Measurements from ENCODE around the gene NEDD9. TPM values are rescaled to one million over a fixed set of nuclear protein-coding genes. Genes with fewer than 3 reads are reported as not detected.

NEDD9 gene
- total RNA-seq, 1 experiment from 2014 or later = 4.4 TPM

DNA sequence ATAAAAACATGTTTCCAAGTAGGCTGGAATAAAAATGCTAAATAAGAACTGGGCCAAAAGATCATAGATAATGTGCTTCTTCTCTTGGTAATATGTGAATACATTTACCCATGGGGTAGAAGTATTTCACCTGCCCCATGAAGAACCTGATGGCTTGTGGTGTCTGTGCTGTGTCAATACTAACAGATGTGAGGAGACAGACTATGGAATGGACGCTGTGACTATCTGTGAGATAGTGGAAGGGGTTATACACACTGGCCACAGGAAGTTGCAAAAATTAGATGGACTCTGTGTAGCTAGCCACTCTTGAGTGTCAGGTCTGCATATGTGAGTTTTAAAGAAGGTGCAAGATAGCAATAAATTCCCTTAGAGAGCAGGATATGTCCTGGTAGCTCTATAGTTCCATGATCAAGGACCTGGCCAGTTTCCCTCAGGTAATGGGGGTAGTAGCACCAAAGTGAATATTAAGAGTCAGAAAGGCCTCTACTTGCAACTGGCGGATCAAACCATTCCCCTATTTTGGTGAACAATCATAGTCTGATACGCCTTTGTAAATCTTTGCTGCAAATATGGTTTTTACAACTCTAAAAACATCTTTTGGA lies 48.6 kb downstream of the NEDD9 start:
- BruUV-seq (replicated peaks) = no TSS peak
- no peak for DNase-seq (ENCODE audit: unreplicated experiment)
- no peak overlapping the region for H3K27ac Mint-ChIP-seq (ENCODE audit: low read depth, unreplicated experiment)
- no peak overlapping the region for H3K4me3 Mint-ChIP-seq (ENCODE audit: unreplicated experiment)
- TF ChIP-seq CTCF (IDR thresholded peaks at IDR 0.05; ENCODE audit: unreplicated experiment) = no peak
- POLR2A ChIA-PET = no interaction called here
- H3K27me3 Mint-ChIP-seq (ENCODE audit: insufficient read depth, unreplicated experiment) = no peaks in the 10 kb centered on the region
- H3K36me3 Mint-ChIP-seq (ENCODE audit: insufficient read depth, unreplicated experiment) = peaks cover 6% of the 10 kb centered on the region
- H3K4me1 Mint-ChIP-seq (ENCODE audit: insufficient read depth, unreplicated experiment) = peaks cover 11% of the 10 kb centered on the region
- intact Hi-C loops (cut with micrococcal nuclease) = no loop called here
- H3K9me3 Mint-ChIP-seq (ENCODE audit: unreplicated experiment) = no peaks in the 10 kb centered on the region
- CTCF ChIA-PET = interaction anchor here (0.6 to 1.4 kb wide), 4 partner anchors 12 to 312 kb away, joined by 3 to 4 read pairs (median 4); no protein-coding TSS in a partner anchor

- ChIA-PET POLR2A (no interaction called here), CTCF (interaction anchor here (1.5 kb wide), 1 partner anchor 314 kb away, joined by 3 read pairs; no protein-coding TSS in a partner anchor)
- intact Hi-C loops (cut with micrococcal nuclease) = no loop called here
- H3K36me3 Mint-ChIP-seq (ENCODE audit: insufficient read depth, unreplicated experiment) = no peaks in the 10 kb centered on the region
- H3K9me3 Mint-ChIP-seq (ENCODE audit: unreplicated experiment) = no peaks in the 10 kb centered on the region
- no TSS peak for BruUV-seq (replicated peaks)
- no peak overlapping the region for H3K27ac Mint-ChIP-seq (ENCODE audit: low read depth, unreplicated experiment)
- H3K4me1 Mint-ChIP-seq (ENCODE audit: insufficient read depth, unreplicated experiment) = no peaks in the 10 kb centered on the region
- H3K27me3 Mint-ChIP-seq (ENCODE audit: insufficient read depth, unreplicated experiment) = no peaks in the 10 kb centered on the region
- TF ChIP-seq CTCF (IDR thresholded peaks at IDR 0.05; ENCODE audit: unreplicated experiment) = no peak
- no peak overlapping the region for H3K4me3 Mint-ChIP-seq (ENCODE audit: unreplicated experiment)
- no peak for DNase-seq (ENCODE audit: unreplicated experiment)
These were observed 50.9 kb downstream of the NEDD9 start for GRCh38 chr6:11181478-11182136.

- no peak for TF ChIP-seq CTCF (IDR thresholded peaks at IDR 0.05; ENCODE audit: unreplicated experiment)
- ChIA-PET CTCF (interaction anchor here (0.7 to 1.1 kb wide), 3 partner anchors 8 to 23 kb away, joined by 3 to 4 read pairs (median 3); no protein-coding TSS in a partner anchor), POLR2A (interaction anchor here (0.8 to 1.0 kb wide), 2 partner anchors 12 to 159 kb away, joined by 3 read pairs; no protein-coding TSS in a partner anchor)
- Mint-ChIP-seq H3K4me1 (ENCODE audit: insufficient read depth, unreplicated experiment) (no peaks in the 10 kb centered on the region), H3K4me3 (ENCODE audit: unreplicated experiment) (no peak overlapping the region), H3K9me3 (ENCODE audit: unreplicated experiment) (no peaks in the 10 kb centered on the region), H3K27ac (ENCODE audit: low read depth, unreplicated experiment) (no peak overlapping the region), H3K27me3 (ENCODE audit: insufficient read depth, unreplicated experiment) (no peaks in the 10 kb centered on the region), H3K36me3 (ENCODE audit: insufficient read depth, unreplicated experiment) (no peaks in the 10 kb centered on the region)
- intact Hi-C loops (cut with micrococcal nuclease) = no loop called here
- BruUV-seq (replicated peaks) = no TSS peak
- DNase-seq (ENCODE audit: unreplicated experiment) = no peak
These were observed 52.9 kb downstream of the NEDD9 start for GRCh38 chr6:11179419-11180202.

DNA sequence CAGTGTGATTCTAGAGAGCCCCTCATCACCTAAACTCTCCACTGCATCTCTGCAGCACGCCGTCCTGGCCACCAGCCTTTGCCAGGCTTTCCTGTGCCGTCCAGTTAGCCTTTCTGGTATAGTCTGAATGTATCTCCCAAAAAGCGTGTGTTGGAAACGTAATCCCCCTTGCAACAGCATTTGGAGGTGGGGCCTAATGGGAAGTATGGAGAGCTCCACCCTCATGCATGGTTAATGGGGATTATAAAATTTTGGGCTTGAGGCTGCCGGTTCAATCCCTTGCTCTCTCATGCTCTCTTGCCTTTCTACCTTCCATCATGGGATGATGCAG lies 53.4 kb downstream of the NEDD9 start:
- Mint-ChIP-seq H3K4me3 (ENCODE audit: unreplicated experiment) (no peak overlapping the region), H3K36me3 (ENCODE audit: insufficient read depth, unreplicated experiment) (no peaks in the 10 kb centered on the region), H3K27me3 (ENCODE audit: insufficient read depth, unreplicated experiment) (no peaks in the 10 kb centered on the region), H3K9me3 (ENCODE audit: unreplicated experiment) (no peaks in the 10 kb centered on the region), H3K27ac (ENCODE audit: low read depth, unreplicated experiment) (no peak overlapping the region), H3K4me1 (ENCODE audit: insufficient read depth, unreplicated experiment) (no peaks in the 10 kb centered on the region)
- BruUV-seq (replicated peaks) = no TSS peak
- ChIA-PET CTCF (interaction anchor here (0.7 kb wide), 1 partner anchor 23 kb away, joined by 3 read pairs; no protein-coding TSS in a partner anchor), POLR2A (interaction anchor here (1.0 kb wide), 1 partner anchor 12 kb away, joined by 3 read pairs; no protein-coding TSS in a partner anchor)
- no peak for TF ChIP-seq CTCF (IDR thresholded peaks at IDR 0.05; ENCODE audit: unreplicated experiment)
- DNase-seq (ENCODE audit: unreplicated experiment) = no peak
- intact Hi-C loops (cut with micrococcal nuclease) = no loop called here

Measured in MCF 10A (cell line).